HepG2 (cell line): ENCODE results near the gene P2RY2. TPM values are rescaled to one million over a fixed set of nuclear protein-coding genes. Genes with fewer than 3 reads are reported as not detected.

ENCODE experiments used
- AHR ChIP-seq: IDR thresholded peaks from 2 replicates; pipeline ENCODE4 v1.6.1; 2018; ENCODE audit warnings: missing genetic modification reagents, missing compliant biosample characterization
- DR1 ChIP-seq: sonication (generic); formaldehyde crosslinking; IDR thresholded peaks from 2 replicates; pipeline ENCODE4 v1.8.0; 2021; ENCODE audit warnings: mild to moderate bottlenecking, missing genetic modification reagents, inconsistent platforms
- FOXO4 ChIP-seq: sonication (generic); formaldehyde crosslinking; conservative IDR thresholded peaks from 2 replicates; pipeline ENCODE4 v1.8.1; 2023; ENCODE audit warnings: missing genetic modification reagents
- HIC2 ChIP-seq: sonication (generic); formaldehyde crosslinking; IDR thresholded peaks from 2 replicates; pipeline ENCODE4 v1.9.0; 2022; ENCODE audit warnings: low read depth, missing genetic modification reagents
- PPARG ChIP-seq: conservative IDR thresholded peaks from 2 replicates; pipeline ENCODE4 v1.6.1; 2016; ENCODE audit warnings: missing biosample characterization, missing genetic modification reagents
- SRSF4 ChIP-seq: fragments of 200-400 bp; formaldehyde crosslinking; IDR thresholded peaks from one replicate; pipeline ENCODE4 v1.6.1; 2018; ENCODE audit warnings: mild to moderate bottlenecking, low read depth, low read length, moderate library complexity; ENCODE audit not compliant: poor library complexity, severe bottlenecking
- THAP11 ChIP-seq: IDR thresholded peaks from 2 replicates; pipeline ENCODE4 v1.6.1; 2016; ENCODE audit warnings: missing biosample characterization, missing genetic modification reagents
- XRCC5 ChIP-seq: fragments of 200-400 bp; formaldehyde crosslinking; optimal IDR thresholded peaks from 2 replicates; pipeline ENCODE3; 2017; ENCODE audit warnings: mild to moderate bottlenecking, low read length
- ZC3H4 ChIP-seq: sonication (generic); formaldehyde crosslinking; IDR thresholded peaks from 2 replicates; pipeline ENCODE4 v1.4.0; 2020; ENCODE audit warnings: missing genetic modification reagents, borderline replicate concordance
- ZFP1 ChIP-seq: IDR thresholded peaks from 2 replicates; pipeline ENCODE4 v1.6.1; 2016
- ZMAT3 ChIP-seq: sonication (generic); formaldehyde crosslinking; conservative IDR thresholded peaks from 2 replicates; pipeline ENCODE4 v1.7.0; 2021; ENCODE audit warnings: missing genetic modification reagents
- ZNF205 ChIP-seq: IDR thresholded peaks from 2 replicates; pipeline ENCODE4 v1.6.1; 2018; ENCODE audit warnings: missing biosample characterization, missing genetic modification reagents
- ZNF468 ChIP-seq: sonication (generic); formaldehyde crosslinking; IDR thresholded peaks from 2 replicates; pipeline ENCODE4 v1.8.0; 2022; ENCODE audit warnings: mild to moderate bottlenecking, moderate library complexity, missing genetic modification reagents
- ZNF556 ChIP-seq: sonication (generic); formaldehyde crosslinking; IDR thresholded peaks from 2 replicates; pipeline ENCODE4 v1.4.0; 2020; ENCODE audit warnings: mild to moderate bottlenecking, missing genetic modification reagents, borderline replicate concordance
- ZNF574 ChIP-seq: sonication (generic); formaldehyde crosslinking; IDR thresholded peaks from 2 replicates; pipeline ENCODE4 v1.4.0; 2020; ENCODE audit warnings: missing genetic modification reagents
- ZNF614 ChIP-seq: IDR thresholded peaks from 2 replicates; pipeline ENCODE4 v1.6.1; 2018; ENCODE audit warnings: missing biosample characterization, missing genetic modification reagents, inconsistent platforms, borderline replicate concordance
- polyA plus RNA-seq, 8 experiments: library from polyadenylated mRNA; depleted of rRNA in 3 of 8; stranded (reverse) in 7 of 8; unstranded in 1 of 8; fragments of >200 nt; fragmentation: Illumina TruSeq in 4 of 8; extraction: Trizol in 4 of 8; gene quantifications; 2 replicates each; pipeline versions ENCODE4 v1.2.1 to v1.2.3, GENCODE V29; 2011 to 2016; ENCODE audit warnings: low read depth in 4 of 8, missing spikeins in 1 of 8, mixed read lengths in 1 of 8; ENCODE audit not compliant: insufficient read depth in 1 of 8
- total RNA-seq, 5 experiments: library from RNA; depleted of rRNA; stranded (reverse); fragments of >200 nt; fragmentation: Illumina TruSeq; extraction: Trizol; gene quantifications; 2 replicates each; pipeline ENCODE4 v1.2.3, GENCODE V29; 2016; ENCODE audit warnings: low read depth in 1 of 5
- TF ChIP-seq, protein P1 (sequence below): sonication (generic); formaldehyde crosslinking; IDR thresholded peaks from 2 replicates; pipeline ENCODE4 v1.8.0; 2022; ENCODE audit warnings: mild to moderate bottlenecking, missing genetic modification reagents; ENCODE audit not compliant: insufficient replicate concordance

P2RY2 gene
- total and polyA plus RNA-seq, 2 of the 13 experiments (the other 11 are each of a cell fraction or from before 2014, with no cell fraction given), result 0.95 to 3.1 TPM

DNA sequence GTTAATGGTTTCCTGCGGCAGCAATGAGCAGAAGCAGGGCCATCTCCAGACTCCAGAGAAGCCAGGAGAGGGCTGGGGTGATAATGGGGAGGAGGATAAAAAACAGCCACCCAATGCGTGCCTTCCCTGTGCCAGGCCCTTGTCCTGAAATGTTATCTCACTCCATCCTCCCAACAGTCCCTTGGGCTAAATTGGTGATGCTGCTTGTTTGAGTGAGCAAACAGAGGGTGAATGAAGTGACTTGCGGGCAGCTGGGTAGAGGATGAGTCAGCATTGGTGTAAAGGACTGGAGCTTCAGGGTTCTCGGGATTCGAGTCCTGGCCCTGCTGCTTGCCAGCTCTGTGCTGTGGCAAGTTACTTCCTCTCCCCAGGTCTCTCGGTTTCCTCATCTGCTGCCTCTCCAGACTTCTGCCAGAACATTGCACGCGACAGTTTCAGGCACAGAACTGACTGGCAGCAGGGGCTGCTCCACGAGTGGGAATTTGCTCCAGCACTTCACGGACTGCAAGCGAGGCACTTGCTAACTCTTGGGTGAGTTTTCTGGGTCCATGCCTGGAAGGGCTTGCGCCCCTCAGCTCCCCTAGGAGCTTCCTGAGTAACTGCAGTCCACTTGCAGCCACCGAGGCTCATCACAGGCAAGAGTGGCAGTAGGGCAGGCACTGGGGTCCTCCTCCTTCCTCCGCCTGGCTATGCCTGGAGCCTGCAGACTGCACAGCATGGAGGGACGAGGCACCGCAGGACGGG lies 54.0 kb downstream of the P2RY2 start, which contains the start of gene P2RY6 (continued):
- TF ChIP-seq, protein P1, sequence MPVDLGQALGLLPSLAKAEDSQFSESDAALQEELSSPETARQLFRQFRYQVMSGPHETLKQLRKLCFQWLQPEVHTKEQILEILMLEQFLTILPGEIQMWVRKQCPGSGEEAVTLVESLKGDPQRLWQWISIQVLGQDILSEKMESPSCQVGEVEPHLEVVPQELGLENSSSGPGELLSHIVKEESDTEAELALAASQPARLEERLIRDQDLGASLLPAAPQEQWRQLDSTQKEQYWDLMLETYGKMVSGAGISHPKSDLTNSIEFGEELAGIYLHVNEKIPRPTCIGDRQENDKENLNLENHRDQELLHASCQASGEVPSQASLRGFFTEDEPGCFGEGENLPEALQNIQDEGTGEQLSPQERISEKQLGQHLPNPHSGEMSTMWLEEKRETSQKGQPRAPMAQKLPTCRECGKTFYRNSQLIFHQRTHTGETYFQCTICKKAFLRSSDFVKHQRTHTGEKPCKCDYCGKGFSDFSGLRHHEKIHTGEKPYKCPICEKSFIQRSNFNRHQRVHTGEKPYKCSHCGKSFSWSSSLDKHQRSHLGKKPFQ (CRISPR knock-in tag), result no peak
- TF ChIP-seq ZNF574 (no peak), ZMAT3 (no peak), XRCC5 (peak; percentile 81), ZFP1 (CRISPR knock-in tag) (no peak), ZNF556 (CRISPR knock-in tag) (no peak), PPARG (CRISPR knock-in tag) (no peak; the same call in 1 of the 2 replicates), ZNF468 (CRISPR knock-in tag) (no peak), THAP11 (no peak), SRSF4 (no peak), AHR (CRISPR knock-in tag) (peak; percentile 14; the same call in 1 of the 2 replicates), DR1 (CRISPR knock-in tag) (no peak), FOXO4 (CRISPR knock-in tag) (no peak), ZNF614 (CRISPR knock-in tag) (no peak), HIC2 (CRISPR knock-in tag) (peak; percentile 22; the same call in 1 of the 2 replicates), ZNF205 (CRISPR knock-in tag) (no peak), ZC3H4 (CRISPR knock-in tag) (no peak)
